Stomach (tissue), 9 donors: ENCODE results near the gene MRPL54. TPM values are rescaled to one million over a fixed set of nuclear protein-coding genes. Genes with fewer than 3 reads are reported as not detected.

Experiments used
- DNase-seq, 2 donors: peaks; one replicate each; pipeline versions ENCODE4 v3.0.0 to v3.0.0-alpha.2; 2013 to 2019
- H3K27ac ChIP-seq, 5 donors: fragments of 200-600 bp in 4 of 5; sonication (generic) in 4 of 5; one replicate each; pipeline ENCODE4 v1.5.1; 2013 to 2019; ENCODE audit warnings: mild to moderate bottlenecking in 1 of 5, moderate library complexity in 1 of 5
- H3K27me3 ChIP-seq, 3 donors: fragments of 200-600 bp; sonication (generic); one replicate each; pipeline ENCODE4 v1.5.1; 2017 to 2019; ENCODE audit warnings: mixed run types in 1 of 3
- H3K36me3 ChIP-seq, 4 donors: fragments of 200-600 bp; sonication (generic); 1 replicate in 3 of 4; 2 replicates in 1 of 4; pipeline ENCODE4 v1.5.1; 2016 to 2019
- H3K4me1 ChIP-seq, 4 donors: fragments of 200-600 bp; sonication (generic); one replicate each; pipeline ENCODE4 v1.5.1; 2016 to 2019
- H3K4me3 ChIP-seq, 4 donors: fragments of 200-600 bp; sonication (generic) in 3 of 4; one replicate each; pipeline ENCODE4 v1.5.1; 2016 to 2019; ENCODE audit warnings: mild to moderate bottlenecking in 1 of 4
- H3K9me3 ChIP-seq, 4 donors: fragments of 200-600 bp; sonication (generic); one replicate each; pipeline ENCODE4 v1.5.1; 2016 to 2019
- EP300 ChIP-seq: sonication (generic); formaldehyde crosslinking; IDR thresholded peaks from one replicate; pipeline ENCODE4 v1.6.1; 2017; ENCODE audit warnings: antibody characterized with exemption
- POLR2A ChIP-seq, 4 donors: fragments of 450-650 bp; IDR thresholded peaks; one replicate each; pipeline ENCODE4 v1.6.1; 2016; ENCODE audit warnings: antibody characterized with exemption in 4 of 4, control low read depth in 2 of 4, mild to moderate bottlenecking in 1 of 4, moderate library complexity in 1 of 4
- POLR2AphosphoS5 ChIP-seq, 3 donors: sonication (generic); formaldehyde crosslinking; IDR thresholded peaks; one replicate each; pipeline ENCODE4 v1.6.1; 2016; ENCODE audit warnings: antibody characterized with exemption in 3 of 3
- WGBS, 5 donors: extraction: QIAGEN DNeasy Blood & Tissue Kit in 3 of 5; methylation state at CpG; one replicate each; pipeline versions ENCODE4 v1.1.5 to v1.1.7; 2013 to 2018; 5-methylcytosine and 5-hydroxymethylcytosine counted together
- intact Hi-C: fragments of 100-400 bp; cut with DNase I; formaldehyde crosslinking; loops from one replicate; pipeline ENCODE4 v1.15.1; 2023; ENCODE audit warnings: low total_unique reads
- polyA plus RNA-seq, 3 donors: library from polyadenylated mRNA; stranded (reverse); fragments of 200-250 nt; gene quantifications; one replicate each; pipeline ENCODE4 v1.2.3, GENCODE V29; 2013
- total RNA-seq, 5 donors: library from RNA; depleted of rRNA; stranded (reverse); fragments of >200 nt; gene quantifications; one replicate each; pipeline versions ENCODE4 v1.1.0 to v1.2.3, GENCODE V29; 2014 to 2016
- TF ChIP-seq, protein P1 (sequence below), 7 experiments: fragments of 450-650 bp in 4 of 7; fragments of 200-600 bp in 3 of 7; sonication (generic) in 3 of 7; IDR thresholded peaks; one replicate each; pipeline ENCODE4 v1.5.1; 2016 to 2019; ENCODE audit warnings: antibody characterized with exemption in 7 of 7, control low read depth in 2 of 7, mild to moderate bottlenecking in 1 of 7
- donor health status: healthy with polysubstance abuse.
- donor health status: Bipolar disorder and iron deficiency.
- donor health status: healthy.

The MRPL54 gene
- total and polyA plus RNA-seq, 8 donors: 15.2 to 221 (median 159) TPM

DNA sequence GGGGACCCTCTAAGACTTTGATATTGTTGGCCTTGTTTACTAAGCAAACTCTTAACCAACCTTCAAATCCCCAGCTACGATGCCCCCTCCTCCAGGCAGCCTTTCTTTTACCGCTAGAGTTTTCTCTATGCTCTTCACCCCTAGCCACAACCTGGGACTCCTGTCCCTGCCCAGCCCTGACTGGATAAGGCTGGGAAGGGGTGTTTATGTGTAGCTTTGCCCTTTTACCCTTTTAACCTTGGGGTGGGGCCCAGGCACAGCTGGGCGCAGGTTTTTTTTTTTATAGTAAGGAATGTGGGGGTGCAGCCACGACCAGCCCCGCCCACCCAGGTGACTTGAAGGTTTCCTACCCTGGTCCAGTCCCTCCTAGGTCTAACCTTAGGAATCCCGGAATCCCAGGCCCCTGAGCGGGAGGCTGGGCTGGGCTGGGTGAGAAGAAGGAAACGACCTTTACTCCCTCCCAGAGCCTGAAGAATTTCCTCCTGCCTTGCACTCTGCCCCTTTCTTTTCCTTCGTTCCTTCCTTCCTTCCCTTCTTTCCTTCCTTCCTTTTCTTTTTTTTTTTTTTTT, 42.0 kb upstream of the MRPL54 start:
- TF ChIP-seq POLR2AphosphoS5 (IDR thresholded peaks at IDR 0.05): peak in 1 of 3 donors; percentile 45
- TF ChIP-seq, protein P1, sequence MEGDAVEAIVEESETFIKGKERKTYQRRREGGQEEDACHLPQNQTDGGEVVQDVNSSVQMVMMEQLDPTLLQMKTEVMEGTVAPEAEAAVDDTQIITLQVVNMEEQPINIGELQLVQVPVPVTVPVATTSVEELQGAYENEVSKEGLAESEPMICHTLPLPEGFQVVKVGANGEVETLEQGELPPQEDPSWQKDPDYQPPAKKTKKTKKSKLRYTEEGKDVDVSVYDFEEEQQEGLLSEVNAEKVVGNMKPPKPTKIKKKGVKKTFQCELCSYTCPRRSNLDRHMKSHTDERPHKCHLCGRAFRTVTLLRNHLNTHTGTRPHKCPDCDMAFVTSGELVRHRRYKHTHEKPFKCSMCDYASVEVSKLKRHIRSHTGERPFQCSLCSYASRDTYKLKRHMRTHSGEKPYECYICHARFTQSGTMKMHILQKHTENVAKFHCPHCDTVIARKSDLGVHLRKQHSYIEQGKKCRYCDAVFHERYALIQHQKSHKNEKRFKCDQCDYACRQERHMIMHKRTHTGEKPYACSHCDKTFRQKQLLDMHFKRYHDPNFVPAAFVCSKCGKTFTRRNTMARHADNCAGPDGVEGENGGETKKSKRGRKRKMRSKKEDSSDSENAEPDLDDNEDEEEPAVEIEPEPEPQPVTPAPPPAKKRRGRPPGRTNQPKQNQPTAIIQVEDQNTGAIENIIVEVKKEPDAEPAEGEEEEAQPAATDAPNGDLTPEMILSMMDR (IDR thresholded peaks at IDR 0.05): no peak
- H3K27ac ChIP-seq: peak overlapping the region; percentile 78 to 88 (median 86)
- peak overlapping the region in 1 of 4 donors; percentile 3 for H3K4me3 ChIP-seq
- WGBS, 5 donors: 10 to 20% (median 17%) methylated on average over 9 of the region's 9 CpGs
- no peaks in the 10 kb centered on the region for H3K36me3 ChIP-seq
- DNase-seq: peak; percentile 81 to 90
- H3K4me1 ChIP-seq: peaks cover 4 to 73% (median 48%) of the 10 kb centered on the region in 4 donors
- intact Hi-C loops: no loop called here
- peaks cover 0 to 61% (median 36%) of the 10 kb centered on the region in 3 donors for H3K27me3 ChIP-seq
- H3K9me3 ChIP-seq: no peaks in the 10 kb centered on the region

DNA sequence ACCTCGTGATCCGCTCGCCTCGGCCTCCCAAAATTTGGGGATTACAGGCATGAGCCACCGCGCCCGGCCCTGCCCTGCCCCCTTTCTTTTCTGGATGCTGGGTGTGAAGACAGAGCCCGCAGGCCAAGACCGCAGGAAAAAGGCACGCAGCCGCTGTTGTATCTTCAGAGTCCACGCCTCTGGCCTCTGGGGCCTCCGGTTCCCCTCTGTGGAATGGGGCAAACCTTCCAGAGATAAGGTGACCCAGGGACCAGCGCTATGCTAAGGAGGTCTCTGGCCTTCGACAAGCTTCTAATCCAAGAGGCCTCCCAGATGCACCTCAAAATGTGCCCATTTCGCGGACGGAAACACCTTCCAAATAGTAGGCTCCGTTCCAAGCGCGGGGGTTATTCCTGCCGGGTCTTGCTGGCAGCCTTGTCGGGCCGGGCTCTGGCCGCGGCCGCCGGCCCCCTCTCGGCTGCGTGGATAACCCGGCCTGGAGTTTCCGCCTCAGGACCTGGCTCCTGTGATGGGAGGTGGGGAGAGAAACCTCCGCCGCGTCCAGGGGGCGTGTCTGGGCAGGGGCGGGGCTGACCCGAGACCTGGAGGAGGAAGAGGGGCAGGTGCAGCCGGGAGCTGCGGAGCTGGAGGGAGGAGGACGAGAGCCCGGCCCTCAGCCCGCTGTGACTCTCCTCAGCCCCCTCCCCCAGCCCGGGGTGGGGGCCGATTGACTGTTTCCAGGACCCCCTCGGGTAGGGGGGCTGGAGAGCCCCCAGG, 41.2 kb upstream of the MRPL54 start:
- Histone ChIP-seq H3K27ac (peak overlapping the region; percentile 78 to 88 (median 86)), H3K4me1 (peaks cover 4 to 76% (median 54%) of the 10 kb centered on the region in 4 donors), H3K4me3 (peak overlapping the region; percentile 44 to 57 (median 49)), H3K27me3 (peaks cover 0 to 68% (median 36%) of the 10 kb centered on the region in 3 donors), H3K36me3 (no peaks in the 10 kb centered on the region), H3K9me3 (no peaks in the 10 kb centered on the region)
- WGBS, 5 donors: 12 to 21% (median 14%) methylated on average over 33 to 46 of the region's 46 CpGs
- DNase-seq: peak; percentile 97 to 98
- TF ChIP-seq, protein P1 (IDR thresholded peaks at IDR 0.05): peak in 1 of 7 experiments; percentile 29
- TF ChIP-seq POLR2AphosphoS5 (IDR thresholded peaks at IDR 0.05): peak; percentile 58 to 92 (median 86)
- no peak for TF ChIP-seq EP300
- TF ChIP-seq POLR2A (IDR thresholded peaks at IDR 0.05): peak in 2 of 4 donors; percentile 38 to 62
- intact Hi-C loops: no loop called here

DNA sequence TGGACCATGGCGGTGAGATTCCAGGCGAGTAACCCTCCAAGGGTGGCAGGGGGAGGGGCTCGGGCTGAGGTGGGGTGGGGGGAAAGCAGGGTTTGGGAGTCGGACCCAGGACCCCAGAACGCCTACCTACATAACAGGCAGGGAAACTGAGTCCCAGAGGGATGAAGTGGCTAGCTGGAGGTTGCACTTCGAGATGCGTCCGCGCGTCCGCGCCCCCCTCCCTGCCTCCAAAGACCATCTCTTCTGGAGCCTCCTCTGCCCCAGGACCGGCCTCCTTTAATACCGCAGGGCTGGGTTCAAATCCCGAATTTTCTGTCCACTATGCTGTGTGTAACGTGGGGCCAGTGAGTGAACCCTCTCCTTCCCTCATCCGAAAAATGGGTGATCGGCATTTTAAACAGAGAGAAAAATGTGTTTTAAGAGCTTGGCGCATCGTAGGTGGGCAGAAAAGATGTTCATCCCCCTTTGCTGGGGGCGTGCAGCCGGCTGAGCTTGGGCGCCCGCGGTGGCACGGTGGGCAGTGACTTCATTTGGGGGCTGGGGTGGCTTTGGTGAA, 40.5 kb upstream of the MRPL54 start:
- Histone ChIP-seq H3K4me1 (peaks cover 4 to 76% (median 56%) of the 10 kb centered on the region in 4 donors), H3K9me3 (no peaks in the 10 kb centered on the region), H3K36me3 (no peaks in the 10 kb centered on the region), H3K27ac (peak overlapping the region; percentile 78 to 88 (median 86)), H3K4me3 (peak overlapping the region; percentile 44 to 57 (median 49)), H3K27me3 (peaks cover 0 to 68% (median 36%) of the 10 kb centered on the region in 3 donors)
- no peak for DNase-seq
- WGBS, 5 donors: 2 to 7% (median 2%) methylated on average over 17 to 26 of the region's 26 CpGs
- intact Hi-C loops: no loop called here
- TF ChIP-seq EP300 (no peak), POLR2A (IDR thresholded peaks at IDR 0.05) (no peak), POLR2AphosphoS5 (IDR thresholded peaks at IDR 0.05) (no peak)
- TF ChIP-seq, protein P1 (IDR thresholded peaks at IDR 0.05): no peak

DNA sequence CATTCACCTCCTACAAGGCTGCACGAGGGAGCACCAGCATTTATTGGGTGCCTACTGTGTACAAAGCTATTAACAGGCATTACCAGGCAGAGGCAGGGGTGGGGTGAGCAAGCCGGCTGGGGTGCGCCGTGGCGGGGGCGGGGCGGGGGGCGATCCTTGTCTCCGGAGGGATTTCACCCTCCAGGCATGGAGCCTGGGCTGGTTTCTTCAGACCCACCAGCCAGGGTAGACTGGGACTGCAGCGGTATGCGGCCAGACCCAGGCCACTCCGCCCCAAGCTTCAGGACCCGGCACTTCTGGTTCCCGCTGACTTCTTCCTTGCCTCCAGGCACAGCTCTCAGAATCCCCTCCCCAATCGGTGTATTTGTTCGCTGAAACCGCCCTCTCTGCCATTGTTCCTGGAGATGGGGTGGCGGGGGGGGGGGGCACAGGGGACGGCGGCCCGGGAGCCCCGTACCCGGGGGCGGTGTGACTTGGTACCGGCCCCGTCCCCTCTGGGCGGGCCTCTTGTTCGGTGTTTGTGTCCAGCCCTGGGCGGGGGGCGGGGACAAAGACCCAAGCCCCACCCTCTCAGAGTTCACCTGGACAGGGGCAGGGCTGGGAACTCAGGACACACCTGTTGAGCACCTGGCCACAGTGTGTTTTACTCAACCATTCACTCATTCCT, 39.9 kb upstream of the MRPL54 start:
- peaks cover 0 to 68% (median 36%) of the 10 kb centered on the region in 3 donors for H3K27me3 ChIP-seq
- peaks cover 4 to 82% (median 56%) of the 10 kb centered on the region in 4 donors for H3K4me1 ChIP-seq
- peak overlapping the region; percentile 44 to 57 (median 49) for H3K4me3 ChIP-seq
- peak; percentile 86 to 93 for DNase-seq
- 1 to 4% (median 3%) methylated on average over 17 to 30 of the region's 30 CpGs for WGBS, 5 donors
- H3K27ac ChIP-seq: peak overlapping the region; percentile 78 to 88 (median 86)
- TF ChIP-seq POLR2AphosphoS5 (IDR thresholded peaks at IDR 0.05) (peak in 2 of 3 donors; percentile 7 to 35), POLR2A (IDR thresholded peaks at IDR 0.05) (no peak), EP300 (no peak)
- TF ChIP-seq, protein P1 (IDR thresholded peaks at IDR 0.05): no peak
- no peaks in the 10 kb centered on the region for H3K36me3 ChIP-seq
- intact Hi-C loops: no loop called here
- H3K9me3 ChIP-seq: no peaks in the 10 kb centered on the region
